K562 (cell line): ENCODE results near the gene RBM45. TPM values are rescaled to one million over a fixed set of nuclear protein-coding genes. Genes with fewer than 3 reads are reported as not detected.

Experiments
- ATF1 ChIP-seq, 2 experiments: fragments of 450-650 bp in 1 of 2; IDR thresholded peaks; 2 replicates each; pipeline ENCODE4 v1.6.1; 2016; ENCODE audit warnings: missing compliant biosample characterization in 1 of 2, missing genetic modification characterization in 1 of 2
- FOXJ3 ChIP-seq: sonication (generic); formaldehyde crosslinking; IDR thresholded peaks from 2 replicates; pipeline ENCODE4 v1.4.0; 2020; ENCODE audit warnings: mild to moderate bottlenecking, missing genetic modification reagents
- GABPB1 ChIP-seq: sonication (generic); formaldehyde crosslinking; IDR thresholded peaks from 2 replicates; pipeline ENCODE4 v1.8.0; 2022; ENCODE audit warnings: mild to moderate bottlenecking, missing genetic modification reagents
- GABPB2 ChIP-seq: fragments of 250-450 bp; sonication (Bioruptor Pico); conservative IDR thresholded peaks from 2 replicates; pipeline ENCODE4 v1.5.1; 2021; ENCODE audit warnings: mild to moderate bottlenecking
- ILF3 ChIP-seq: fragments of 450-650 bp; IDR thresholded peaks from 2 replicates; pipeline ENCODE4 v1.6.1; 2018; ENCODE audit warnings: antibody characterized with exemption, mild to moderate bottlenecking, moderate library complexity, borderline replicate concordance
- NFATC3 ChIP-seq: fragments of 450-650 bp; IDR thresholded peaks from 2 replicates; pipeline ENCODE4 v1.6.1; 2017; ENCODE audit warnings: mild to moderate bottlenecking
- NFRKB ChIP-seq: fragments of 450-650 bp; IDR thresholded peaks from 2 replicates; pipeline ENCODE4 v1.6.1; 2016; ENCODE audit warnings: low read depth
- RFX7 ChIP-seq: fragments of 250-450 bp; sonication (Bioruptor Pico); IDR thresholded peaks from 2 replicates; pipeline ENCODE4 v1.5.1; 2021; ENCODE audit warnings: mild to moderate bottlenecking
- SOX6 ChIP-seq: fragments of 450-650 bp; IDR thresholded peaks from 2 replicates; pipeline ENCODE4 v1.6.1; 2014; ENCODE audit warnings: mild to moderate bottlenecking
- TAF15 ChIP-seq: fragments of 200-400 bp; formaldehyde crosslinking; IDR thresholded peaks from 2 replicates; pipeline ENCODE4 v1.6.1; 2017; ENCODE audit warnings: mild to moderate bottlenecking, low read depth, low read length, moderate library complexity
- TGIF2 ChIP-seq: sonication (generic); formaldehyde crosslinking; IDR thresholded peaks from 2 replicates; pipeline ENCODE4 v1.8.1; 2022; ENCODE audit warnings: mild to moderate bottlenecking, missing genetic modification reagents, moderate library complexity
- WHSC1 ChIP-seq: IDR thresholded peaks from one replicate; pipeline ENCODE4 v1.6.1; 2012; ENCODE audit warnings: low read length, control low read depth, inconsistent platforms
- ZBTB33 ChIP-seq: sonication (generic); formaldehyde crosslinking; IDR thresholded peaks from 2 replicates; pipeline ENCODE4 v1.8.1; 2023; ENCODE audit warnings: mild to moderate bottlenecking, missing genetic modification reagents
- ZFX ChIP-seq: sonication (generic); formaldehyde crosslinking; IDR thresholded peaks from 2 replicates; pipeline ENCODE4 v1.8.0; 2022; ENCODE audit warnings: mild to moderate bottlenecking, missing genetic modification reagents, moderate library complexity
- ZHX1 ChIP-seq: fragments of 150-350 bp; conservative IDR thresholded peaks from 2 replicates; pipeline ENCODE4 v1.6.1; 2014; ENCODE audit warnings: low read length
- ZNF134 ChIP-seq: fragments of 250-450 bp; sonication (Bioruptor Pico); conservative IDR thresholded peaks from 2 replicates; pipeline ENCODE4 v1.4.0; 2020
- ZNF444 ChIP-seq: fragments of 250-450 bp; sonication (Bioruptor Pico); IDR thresholded peaks from 2 replicates; pipeline ENCODE4 v1.4.0; 2020; ENCODE audit warnings: mild to moderate bottlenecking, moderate library complexity
- polyA plus RNA-seq, 8 experiments: library from polyadenylated mRNA; depleted of rRNA in 4 of 8; stranded (reverse) in 5 of 8; unstranded in 3 of 8; fragments of >200 nt; fragmentation: Nextera tagmentation in 2 of 8; fragmentation: Illumina TruSeq in 1 of 8; extraction: Ambion mirVana in 2 of 8; extraction: Trizol in 1 of 8; gene quantifications; 2 replicates each; pipeline versions ENCODE4 v1.2.1 to v1.2.3, GENCODE V29; 2011 to 2014; ENCODE audit warnings: inconsistent platforms in 1 of 8, missing spikeins in 1 of 8
- total RNA-seq, 7 experiments: library from RNA; depleted of rRNA in 6 of 7; stranded (reverse); fragments of >200 nt in 6 of 7; fragmentation: Illumina TruSeq in 2 of 7; extraction: Trizol in 2 of 7; gene quantifications; 2 replicates each; pipeline versions ENCODE4 v1.2.1 to v1.2.3, GENCODE V29; 2011 to 2021; ENCODE audit warnings: low replicate concordance in 1 of 7
- TF ChIP-seq, protein P1 (sequence below): fragments of 250-450 bp; sonication (Bioruptor Pico); IDR thresholded peaks from 2 replicates; pipeline ENCODE4 v1.5.0; 2020; ENCODE audit warnings: mild to moderate bottlenecking, borderline replicate concordance
- TF ChIP-seq, protein P2 (sequence below): fragments of 450-650 bp; IDR thresholded peaks from 2 replicates; pipeline ENCODE4 v1.6.1; 2016; ENCODE audit warnings: low read depth, mild to moderate bottlenecking, moderate library complexity
- TF ChIP-seq, protein P3 (sequence below): fragments of 450-650 bp; formaldehyde crosslinking; IDR thresholded peaks from 2 replicates; pipeline ENCODE4 v1.4.0; 2020; ENCODE audit warnings: mild to moderate bottlenecking

Gene RBM45
- total and polyA plus RNA-seq, 9 of the 15 experiments (the other 6 are each of a cell fraction or from before 2014, with no cell fraction given): 6.7 to 22.0 (median 15.0) TPM

DNA sequence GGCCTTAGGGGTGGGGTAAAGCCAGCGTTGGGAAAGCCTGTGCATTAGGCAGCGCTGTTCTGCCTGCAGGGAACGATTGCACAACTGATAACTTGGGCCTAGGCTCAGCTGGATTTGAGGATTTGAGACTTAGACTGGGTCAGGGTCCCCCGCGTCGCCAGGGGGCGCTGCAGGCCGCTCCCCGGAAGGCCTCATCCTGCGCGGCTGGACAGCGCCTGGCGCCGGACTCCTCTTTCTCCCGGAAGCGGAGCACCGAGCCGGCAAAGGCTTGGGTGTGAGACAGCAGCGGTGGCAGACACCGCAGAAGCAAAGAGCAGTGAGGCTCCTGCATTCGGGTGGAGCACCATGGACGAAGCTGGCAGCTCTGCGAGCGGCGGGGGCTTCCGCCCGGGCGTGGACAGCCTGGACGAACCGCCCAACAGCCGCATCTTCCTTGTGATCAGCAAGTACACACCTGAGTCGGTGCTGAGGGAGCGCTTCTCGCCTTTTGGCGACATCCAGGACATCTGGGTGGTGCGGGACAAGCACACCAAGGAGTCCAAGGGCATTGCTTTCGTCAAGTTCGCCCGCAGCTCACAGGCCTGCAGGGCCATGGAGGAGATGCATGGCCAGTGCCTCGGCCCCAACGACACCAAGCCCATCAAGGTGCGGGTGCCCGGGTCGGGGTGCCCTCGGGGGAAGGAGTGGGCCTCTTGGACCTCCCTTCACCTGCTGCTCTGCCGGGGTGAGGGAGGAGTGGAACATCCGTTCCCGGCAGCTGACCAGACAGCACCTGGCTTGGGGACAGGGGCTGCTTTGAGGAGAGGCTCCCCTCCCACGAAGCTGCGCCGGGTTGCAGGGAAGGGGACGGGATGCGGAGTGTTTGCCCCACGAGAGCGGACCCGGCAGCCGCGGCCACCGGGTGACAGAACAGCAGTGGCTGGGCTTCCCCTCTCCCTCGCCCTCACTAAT lies at the start of gene RBM45 (continued):
- TF ChIP-seq, protein P1, sequence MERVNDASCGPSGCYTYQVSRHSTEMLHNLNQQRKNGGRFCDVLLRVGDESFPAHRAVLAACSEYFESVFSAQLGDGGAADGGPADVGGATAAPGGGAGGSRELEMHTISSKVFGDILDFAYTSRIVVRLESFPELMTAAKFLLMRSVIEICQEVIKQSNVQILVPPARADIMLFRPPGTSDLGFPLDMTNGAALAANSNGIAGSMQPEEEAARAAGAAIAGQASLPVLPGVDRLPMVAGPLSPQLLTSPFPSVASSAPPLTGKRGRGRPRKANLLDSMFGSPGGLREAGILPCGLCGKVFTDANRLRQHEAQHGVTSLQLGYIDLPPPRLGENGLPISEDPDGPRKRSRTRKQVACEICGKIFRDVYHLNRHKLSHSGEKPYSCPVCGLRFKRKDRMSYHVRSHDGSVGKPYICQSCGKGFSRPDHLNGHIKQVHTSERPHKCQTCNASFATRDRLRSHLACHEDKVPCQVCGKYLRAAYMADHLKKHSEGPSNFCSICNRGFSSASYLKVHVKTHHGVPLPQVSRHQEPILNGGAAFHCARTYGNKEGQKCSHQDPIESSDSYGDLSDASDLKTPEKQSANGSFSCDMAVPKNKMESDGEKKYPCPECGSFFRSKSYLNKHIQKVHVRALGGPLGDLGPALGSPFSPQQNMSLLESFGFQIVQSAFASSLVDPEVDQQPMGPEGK (CRISPR knock-in tag): no peak
- TF ChIP-seq ZHX1 (0 out of 2 replicates have a peak, but pooled peaks have one; percentile 54), RFX7 (no peak), ZNF134 (peak; percentile 54; the same call in 1 of the 2 replicates), NFRKB (no peak), GABPB1 (CRISPR knock-in tag) (peak; percentile 94), SOX6 (peak; percentile 81), NFATC3 (no peak), ATF1 (CRISPR knock-in tag; IDR thresholded peaks at IDR 0.05) (no peak), ATF1 (tag; IDR thresholded peaks at IDR 0.05) (peak; percentile 77), WHSC1 (no peak), ZBTB33 (CRISPR knock-in tag) (peak; percentile 74; the same call in 1 of the 2 replicates), ZNF444 (CRISPR knock-in tag) (no peak), ILF3 (no peak), GABPB2 (CRISPR knock-in tag) (no peak), TGIF2 (CRISPR knock-in tag) (peak; percentile 52; the same call in 1 of the 2 replicates), TAF15 (no peak), ZFX (peak; percentile 97), FOXJ3 (no peak)
- TF ChIP-seq, protein P2, sequence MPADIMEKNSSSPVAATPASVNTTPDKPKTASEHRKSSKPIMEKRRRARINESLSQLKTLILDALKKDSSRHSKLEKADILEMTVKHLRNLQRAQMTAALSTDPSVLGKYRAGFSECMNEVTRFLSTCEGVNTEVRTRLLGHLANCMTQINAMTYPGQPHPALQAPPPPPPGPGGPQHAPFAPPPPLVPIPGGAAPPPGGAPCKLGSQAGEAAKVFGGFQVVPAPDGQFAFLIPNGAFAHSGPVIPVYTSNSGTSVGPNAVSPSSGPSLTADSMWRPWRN: no peak
- TF ChIP-seq, protein P3, sequence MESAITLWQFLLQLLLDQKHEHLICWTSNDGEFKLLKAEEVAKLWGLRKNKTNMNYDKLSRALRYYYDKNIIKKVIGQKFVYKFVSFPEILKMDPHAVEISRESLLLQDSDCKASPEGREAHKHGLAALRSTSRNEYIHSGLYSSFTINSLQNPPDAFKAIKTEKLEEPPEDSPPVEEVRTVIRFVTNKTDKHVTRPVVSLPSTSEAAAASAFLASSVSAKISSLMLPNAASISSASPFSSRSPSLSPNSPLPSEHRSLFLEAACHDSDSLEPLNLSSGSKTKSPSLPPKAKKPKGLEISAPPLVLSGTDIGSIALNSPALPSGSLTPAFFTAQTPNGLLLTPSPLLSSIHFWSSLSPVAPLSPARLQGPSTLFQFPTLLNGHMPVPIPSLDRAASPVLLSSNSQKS (CRISPR knock-in tag): no peak
